Body of pancreas (tissue), 4 donors: Measurements from ENCODE around the gene COL3A1.

Experiments used
- CTCF ChIP-seq, 7 experiments: fragments of 450-650 bp in 4 of 7; fragments of 200-600 bp in 3 of 7; sonication (generic) in 3 of 7; IDR thresholded peaks; one replicate each; pipeline ENCODE4 v1.5.1; 2016 to 2019; ENCODE audit warnings: antibody characterized with exemption in 7 of 7
- POLR2A ChIP-seq, 3 donors: fragments of 450-650 bp; IDR thresholded peaks; one replicate each; pipeline ENCODE4 v1.6.1; 2016; ENCODE audit warnings: antibody characterized with exemption in 3 of 3, mild to moderate bottlenecking in 2 of 3

- no peak for TF ChIP-seq CTCF (IDR thresholded peaks at IDR 0.05)
- TF ChIP-seq POLR2A (IDR thresholded peaks at IDR 0.05), result no peak
Measured at GRCh38 chr2:188937228-188938220, 36.6 kb upstream of the COL3A1 start.
